GM21737 (cell line): Measurements from ENCODE around the gene TTC9B.

Experiments
- ATAC-seq: cut with Tn5 transposase; IDR thresholded peaks from one replicate; pipeline ENCODE4 v1.9.1; 2021; ENCODE audit warnings: mild to moderate bottlenecking, moderate library complexity; ENCODE audit not compliant: unreplicated experiment

Gene TTC9B

GRCh38 chr19:40217934-40218890 is at the start of gene TTC9B:
Gene TTC9B, minus strand, starts transcription at chr19:40218384. Its CDS starts 3 bp downstream, at chr19:40218381.
- ATAC-seq: no peak

- no peak for ATAC-seq
Observed at GRCh38 chr19:40267601-40267997, 49.4 kb upstream of the TTC9B start.

- ATAC-seq: no peak
Observed at GRCh38 chr19:40266912-40267600, 48.9 kb upstream of the TTC9B start.

- no peak for ATAC-seq
Observed at GRCh38 chr19:40266119-40266518, 47.9 kb upstream of the TTC9B start.

- ATAC-seq: no peak
Observed at GRCh38 chr19:40265763-40266099, 47.5 kb upstream of the TTC9B start.

- ATAC-seq: no peak
Observed at GRCh38 chr19:40265055-40265762, 47.0 kb upstream of the TTC9B start.

GRCh38 chr19:40264314-40265054 is 46.3 kb upstream of the TTC9B start:
- no peak for ATAC-seq

- no peak for ATAC-seq
Observed at GRCh38 chr19:40263440-40264313, 45.5 kb upstream of the TTC9B start.

- no peak for ATAC-seq
Observed at GRCh38 chr19:40262422-40262821, 44.2 kb upstream of the TTC9B start.

GRCh38 chr19:40261631-40262030 is 43.4 kb upstream of the TTC9B start:
- no peak for ATAC-seq

GRCh38 chr19:40257096-40257517 is 38.9 kb upstream of the TTC9B start:
- ATAC-seq: no peak

- ATAC-seq: no peak
Observed at GRCh38 chr19:40256512-40256911, 38.3 kb upstream of the TTC9B start.

GRCh38 chr19:40255619-40256166 is 37.5 kb upstream of the TTC9B start:
- no peak for ATAC-seq

GRCh38 chr19:40254714-40255418 is 36.7 kb upstream of the TTC9B start:
- ATAC-seq: no peak

- ATAC-seq: no peak
Observed at GRCh38 chr19:40253611-40254092, 35.5 kb upstream of the TTC9B start.

- no peak for ATAC-seq
Observed at GRCh38 chr19:40252395-40252794, 34.2 kb upstream of the TTC9B start.

GRCh38 chr19:40251991-40252390 is 33.8 kb upstream of the TTC9B start:
- ATAC-seq: no peak

- no peak for ATAC-seq
Observed at GRCh38 chr19:40251244-40251643, 33.1 kb upstream of the TTC9B start.

- no peak for ATAC-seq
Observed at GRCh38 chr19:40249781-40250180, 31.6 kb upstream of the TTC9B start.
